ENCODE measurements around the gene RASA2. TPM values are rescaled to one million over a fixed set of nuclear protein-coding genes. Genes with fewer than 3 reads are reported as not detected.
A peak's percentile ranks its signal among the peaks of the same experiment; 100 is the strongest.

RASA2 gene
- total RNA-seq, 6 donors from 2014 or later = 11.7 to 41.5 (median 21.3) TPM

- 74 to 88% methylated on average over 4 of the region's 4 CpGs for WGBS, 2 donors
- no peak for ATAC-seq (ENCODE audit: low FRiP score in 2 of 2)
- TF ChIP-seq POLR2A (IDR thresholded peaks at IDR 0.05) (no peak), EP300 (IDR thresholded peaks at IDR 0.05) (no peak), POLR2AphosphoS5 (IDR thresholded peaks at IDR 0.05) (no peak), CTCF (IDR thresholded peaks at IDR 0.05) (no peak)
- DNase-seq = no peak
- H3K9me3 ChIP-seq = no peaks in the 10 kb centered on the region
- H3K27me3 ChIP-seq = no peaks in the 10 kb centered on the region
- no peak overlapping the region for H3K4me3 ChIP-seq
- no peak overlapping the region for H3K27ac ChIP-seq
- H3K4me1 ChIP-seq = no peaks in the 10 kb centered on the region
- H3K36me3 ChIP-seq = no peaks in the 10 kb centered on the region
Measured at GRCh38 chr3:141653847-141654246, 167.0 kb downstream of the RASA2 start.

DNA sequence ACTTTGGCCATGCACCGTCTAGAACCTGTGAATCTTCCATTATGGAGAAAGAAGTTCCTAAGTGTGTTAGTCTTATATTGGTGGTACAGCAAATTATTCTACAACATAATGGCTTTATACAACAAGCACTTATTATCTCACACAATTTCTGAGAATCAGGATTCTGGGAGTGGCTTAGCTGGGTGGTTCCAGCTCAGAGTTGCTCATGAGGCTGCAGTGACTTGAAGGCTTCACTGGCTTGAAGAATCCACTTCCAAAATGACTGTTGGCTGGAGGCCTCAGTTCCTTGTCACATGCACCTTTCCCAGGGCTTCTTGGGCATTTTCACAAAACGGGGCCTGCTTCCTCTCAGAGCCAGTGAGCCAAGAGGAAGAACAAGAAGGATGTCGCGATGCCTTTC lies 169.0 kb downstream of the RASA2 start:
- TF ChIP-seq POLR2AphosphoS5 (IDR thresholded peaks at IDR 0.05) = no peak
- no peak for TF ChIP-seq POLR2A (IDR thresholded peaks at IDR 0.05)
- TF ChIP-seq CTCF (IDR thresholded peaks at IDR 0.05) = no peak
- TF ChIP-seq EP300 (IDR thresholded peaks at IDR 0.05) = no peak
- H3K4me3 ChIP-seq = no peak overlapping the region
- peaks cover 5 to 12% (median 9%) of the 10 kb centered on the region in 4 donors for H3K4me1 ChIP-seq
- H3K27ac ChIP-seq = no peak overlapping the region
- H3K36me3 ChIP-seq = no peaks in the 10 kb centered on the region
- no peaks in the 10 kb centered on the region for H3K9me3 ChIP-seq
- 82 to 85% methylated on average over 4 of the region's 4 CpGs for WGBS, 2 donors
- DNase-seq (no peak), ATAC-seq (ENCODE audit: low FRiP score in 2 of 2) (no peak)
- no peaks in the 10 kb centered on the region for H3K27me3 ChIP-seq

DNA sequence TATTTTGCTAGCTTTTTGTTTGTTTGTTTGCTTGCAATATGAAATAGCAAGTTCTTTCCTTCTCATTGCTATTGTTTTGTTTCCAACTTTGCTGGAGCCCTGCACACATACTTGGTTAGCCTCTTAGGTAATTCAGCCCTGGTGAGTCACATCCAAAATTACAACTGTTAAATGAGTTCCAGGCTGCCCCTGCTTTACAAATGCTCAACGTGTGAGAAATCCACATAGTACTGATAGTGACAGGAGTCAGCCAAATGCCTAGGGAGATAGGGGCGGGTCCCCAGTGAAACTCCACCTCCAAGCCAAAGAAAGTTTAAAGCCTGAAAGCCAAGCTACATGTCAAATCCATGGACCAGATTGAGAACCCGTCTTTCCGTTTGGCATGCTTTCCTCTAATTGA lies 169.9 kb downstream of the RASA2 start:
- no peaks in the 10 kb centered on the region for H3K36me3 ChIP-seq
- DNase-seq = no peak
- no peaks in the 10 kb centered on the region for H3K9me3 ChIP-seq
- H3K4me1 ChIP-seq = peaks cover 5 to 12% (median 9%) of the 10 kb centered on the region in 4 donors
- no peaks in the 10 kb centered on the region for H3K27me3 ChIP-seq
- 79 to 81% methylated on average over 4 of the region's 4 CpGs for WGBS, 2 donors
- H3K27ac ChIP-seq = no peak overlapping the region
- H3K4me3 ChIP-seq = no peak overlapping the region
- no peak for TF ChIP-seq CTCF (IDR thresholded peaks at IDR 0.05)
- no peak for ATAC-seq (ENCODE audit: low FRiP score in 2 of 2)

DNA sequence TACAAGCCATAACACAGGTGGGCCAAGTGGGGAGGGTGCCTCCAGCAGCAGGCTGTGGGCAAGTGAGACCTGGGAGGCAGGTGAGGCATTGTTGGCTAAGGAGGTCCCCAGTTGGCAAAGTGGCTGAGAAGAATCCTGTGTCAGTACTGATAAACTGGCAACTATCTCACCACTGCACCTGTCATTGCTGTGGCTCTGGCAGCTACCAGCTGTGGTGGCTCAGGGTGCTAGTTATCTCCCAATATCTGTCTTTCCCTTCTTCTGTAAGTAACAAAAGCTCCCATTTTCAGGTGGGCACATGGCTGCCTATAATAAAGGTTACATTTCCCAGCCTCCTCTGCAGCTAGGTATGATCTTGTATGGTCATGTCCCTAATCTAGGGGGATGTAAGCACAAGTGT lies 170.7 kb downstream of the RASA2 start:
- TF ChIP-seq POLR2AphosphoS5 (IDR thresholded peaks at IDR 0.05) = no peak
- no peak for TF ChIP-seq EP300 (IDR thresholded peaks at IDR 0.05)
- no peak for TF ChIP-seq POLR2A (IDR thresholded peaks at IDR 0.05)
- TF ChIP-seq CTCF (IDR thresholded peaks at IDR 0.05) = no peak
- Histone ChIP-seq H3K27ac (no peak overlapping the region), H3K36me3 (no peaks in the 10 kb centered on the region), H3K27me3 (no peaks in the 10 kb centered on the region), H3K4me3 (no peak overlapping the region), H3K4me1 (peaks cover 5 to 12% (median 9%) of the 10 kb centered on the region in 4 donors), H3K9me3 (no peaks in the 10 kb centered on the region)
- no peak for DNase-seq
- ATAC-seq (ENCODE audit: low FRiP score in 2 of 2) = no peak

- no peaks in the 10 kb centered on the region for H3K36me3 ChIP-seq
- peaks cover 5 to 12% (median 9%) of the 10 kb centered on the region in 4 donors for H3K4me1 ChIP-seq
- H3K27me3 ChIP-seq = no peaks in the 10 kb centered on the region
- H3K9me3 ChIP-seq = no peaks in the 10 kb centered on the region
- ATAC-seq (ENCODE audit: low FRiP score in 2 of 2) (peak; percentile 82 to 92), DNase-seq (peak; percentile 62 to 93)
- peak overlapping the region; percentile 38 to 68 (median 48) for H3K4me3 ChIP-seq
- 3 to 9% methylated on average over 6 to 16 of the region's 64 CpGs for WGBS, 2 donors
- TF ChIP-seq POLR2A (IDR thresholded peaks at IDR 0.05) (peak in 1 of 4 donors; percentile 29), EP300 (IDR thresholded peaks at IDR 0.05) (no peak), POLR2AphosphoS5 (IDR thresholded peaks at IDR 0.05) (no peak)
- peak overlapping the region in 1 of 4 donors; percentile 0 for H3K27ac ChIP-seq
Measured at GRCh38 chr3:141659821-141660613, 173.2 kb downstream of the RASA2 start.

Data from upper lobe of left lung (tissue), 6 donors.